A549 (cell line): ENCODE data around the gene FAM131A.

Source experiments
- CTCF ChIP-seq: fragments of >200 bp; sonication (Bioruptor Twin); formaldehyde crosslinking; IDR thresholded peaks from 3 replicates; pipeline ENCODE4 v1.5.1; 2016
- E2F6 ChIP-seq: IDR thresholded peaks from 2 replicates; pipeline ENCODE4 v1.6.1; 2012; ENCODE audit warnings: low read depth, borderline replicate concordance
- EP300 ChIP-seq, 2 experiments: fragments of >200 bp; sonication (Bioruptor Twin); formaldehyde crosslinking; IDR thresholded peaks; 2 replicates in 1 of 2; 3 replicates in 1 of 2; pipeline ENCODE4 v1.6.1; 2016 to 2017
- POLR2A ChIP-seq: IDR thresholded peaks from 2 replicates; pipeline ENCODE4 v1.6.1; 2012; ENCODE audit warnings: mild to moderate bottlenecking, low read length
- REST ChIP-seq: fragments of 200-600 bp; sonication (generic); IDR thresholded peaks from 2 replicates; pipeline ENCODE4 v1.6.1; 2016; ENCODE audit warnings: antibody characterized with exemption, mild to moderate bottlenecking, moderate library complexity
- ZFP36 ChIP-seq: fragments of 450-650 bp; IDR thresholded peaks from 2 replicates; pipeline ENCODE4 v1.6.1; 2014; ENCODE audit warnings: borderline replicate concordance; ENCODE audit not compliant: partially characterized antibody

- no peak for TF ChIP-seq POLR2A
- no peak for TF ChIP-seq CTCF
- TF ChIP-seq E2F6, result no peak
- TF ChIP-seq ZFP36, result no peak
- no peak for TF ChIP-seq REST
- no peak for TF ChIP-seq EP300 (IDR thresholded peaks at IDR 0.05)
Observed at GRCh38 chr3:184380185-184380626, 42.8 kb downstream of the FAM131A start.
